ENCODE results near the gene MLLT6. TPM values are rescaled to one million over a fixed set of nuclear protein-coding genes. Genes with fewer than 3 reads are reported as not detected.

The MLLT6 gene
- total and polyA plus RNA-seq, 2 of the 13 experiments (the other 11 are each of a cell fraction or from before 2014, with no cell fraction given) = 50.7 to 69.5 TPM

- WGBS (ENCODE audit: low lambda C conversion rate) = 0% methylated on average over 17 of the region's 21 CpGs
- Histone ChIP-seq H2AFZ (ENCODE audit: low read length) (no peak overlapping the region), H3K9ac (ENCODE audit: insufficient read depth, low read depth, low read length) (peak overlapping the region; percentile 85), H4K20me1 (ENCODE audit: insufficient read depth, low read length) (peaks cover 17% of the 10 kb centered on the region), H3K4me1 (ENCODE audit: insufficient read depth, low read length) (peaks cover 65% of the 10 kb centered on the region), H3K27me3 (ENCODE audit: control insufficient read depth in 1 of 2, insufficient read depth in 2 of 2, low read length in 2 of 2) (no peaks in the 10 kb centered on the region; a peak in 1 of 5 replicates), H3K79me2 (ENCODE audit: insufficient read depth, low read length) (peaks cover 51% of the 10 kb centered on the region), H3K4me3 (replicated peaks in 1 of 3; ENCODE audit: insufficient read depth in 1 of 3, low read depth in 2 of 3, low read length in 3 of 3) (peak overlapping the region; percentile 84 to 94 (median 93)), H3K4me2 (ENCODE audit: low read depth, low read length) (peak overlapping the region; percentile 92), H3K9me3 (ENCODE audit: low read length) (no peaks in the 10 kb centered on the region), H3K36me3 (replicated peaks in 1 of 2; ENCODE audit: control insufficient read depth in 1 of 2, insufficient read depth in 2 of 2, low read length in 2 of 2) (peaks cover 2 to 8% of the 10 kb centered on the region in 2 experiments; a peak in 3 of 5 replicates), H3K27ac (ENCODE audit: extremely low read length, insufficient read depth, low read length) (peak overlapping the region; percentile 84)
- intact Hi-C loops (cut with micrococcal nuclease; ENCODE audit: unreplicated experiment) (no loop called here), in situ Hi-C loops (cut with HindIII; ENCODE audit: extremely low pct_ligation_motif_present, low pct_unique_long_range_greater_than_20kb) (no loop called here)
- no TSS peak for BruUV-seq (replicated peaks)
- CTCF ChIA-PET (ENCODE audit: low intra/inter-chr PET ratio, low total read pairs) = interaction anchor here (2.5 kb wide), 1 partner anchor 13 kb away, joined by 6 read pairs; no protein-coding TSS in a partner anchor
- ATAC-seq (no peak), FAIRE-seq (no peak), DNase-seq (ENCODE audit: low spot score) (no peak)
- POLR2A ChIA-PET = interaction anchor here (0.7 to 3.8 kb wide), 16 partner anchors 10 to 133 kb away, joined by 3 to 39 read pairs (median 4); partner anchors contain the start of genes CISD3, LASP1, MLLT6 and RPL23
- TF ChIP-seq MYPOP (CRISPR knock-in tag; IDR thresholded peaks at IDR 0.05) (0 out of 2 replicates have a peak, but pooled peaks have one; percentile 35), ZKSCAN1 (IDR thresholded peaks at IDR 0.05; ENCODE audit: low read length) (no peak), ZNF280B (CRISPR knock-in tag; IDR thresholded peaks at IDR 0.05; ENCODE audit: borderline replicate concordance) (peak; percentile 27; the same call in 1 of the 2 replicates), KDM3A (CRISPR knock-in tag; IDR thresholded peaks at IDR 0.05; ENCODE audit: low read depth) (0 out of 2 replicates have a peak, but pooled peaks have one; percentile 2), FOXO4 (CRISPR knock-in tag; conservative IDR thresholded peaks at IDR 0.05) (0 out of 2 replicates have a peak, but pooled peaks have one; percentile 82), ZBTB26 (CRISPR knock-in tag; IDR thresholded peaks at IDR 0.05; ENCODE audit: borderline replicate concordance) (no peak), SOX13 (IDR thresholded peaks at IDR 0.05) (no peak), SOX13 (CRISPR knock-in tag; conservative IDR thresholded peaks at IDR 0.05 in 1 of 2, IDR thresholded peaks at IDR 0.05 in 1 of 2) (no peak), XRCC5 (optimal IDR thresholded peaks at IDR 0.05; ENCODE audit: low read length) (peak; percentile 7), CHD4 (IDR thresholded peaks at IDR 0.05; ENCODE audit: borderline replicate concordance, low read length) (0 out of 2 replicates have a peak, but pooled peaks have one; percentile 34), ZBTB34 (CRISPR knock-in tag; IDR thresholded peaks at IDR 0.05) (no peak), KDM4B (CRISPR knock-in tag; IDR thresholded peaks at IDR 0.05) (0 out of 2 replicates have a peak, but pooled peaks have one; percentile 1), SRY (CRISPR knock-in tag; IDR thresholded peaks at IDR 0.05) (0 out of 2 replicates have a peak, but pooled peaks have one; percentile 8), ZNF639 (CRISPR knock-in tag; conservative IDR thresholded peaks at IDR 0.05) (0 out of 2 replicates have a peak, but pooled peaks have one; percentile 10), IRF2 (CRISPR knock-in tag; IDR thresholded peaks at IDR 0.05) (no peak)
Measured at GRCh38 chr17:38746849-38747462, 41.9 kb downstream of the MLLT6 start.

All from HepG2 (cell line).